IPS-15b (cell line): ENCODE data around the gene DGCR8.
"Not testable (repeated sequence)": the region's sequence is repeated elsewhere in the genome, so short reads cannot be mapped to it uniquely, and the experiment has no call there.

ENCODE experiments used
- H3K27me3 ChIP-seq: one replicate; pipeline ENCODE4 v1.6.1; 2013; ENCODE audit warnings: low read length; ENCODE audit not compliant: control insufficient read depth, insufficient read depth
- H3K36me3 ChIP-seq: one replicate; pipeline ENCODE4 v1.6.1; 2013; ENCODE audit warnings: low read length; ENCODE audit not compliant: control insufficient read depth, insufficient read depth
- H3K4me1 ChIP-seq: one replicate; pipeline ENCODE4 v1.6.1; 2013; ENCODE audit warnings: mild to moderate bottlenecking, low read length; ENCODE audit not compliant: control insufficient read depth, insufficient read depth
- H3K4me3 ChIP-seq: one replicate; pipeline ENCODE4 v1.5.1; 2013; ENCODE audit warnings: low read depth, low read length
- H3K9ac ChIP-seq: one replicate; pipeline ENCODE4 v1.6.1; 2013; ENCODE audit warnings: low read depth, mild to moderate bottlenecking, low read length
- H3K9me3 ChIP-seq: one replicate; pipeline ENCODE4 v1.6.1; 2013; ENCODE audit warnings: mild to moderate bottlenecking, low read length; ENCODE audit not compliant: control insufficient read depth, insufficient read depth

DGCR8 gene

GRCh38 chr22:20155330-20156041, 75.4 kb downstream of the DGCR8 start:
- Histone ChIP-seq H3K27me3 (no peaks in the 10 kb centered on the region), H3K4me1 (no peaks in the 10 kb centered on the region), H3K36me3 (no peaks in the 10 kb centered on the region), H3K4me3 (no peak overlapping the region), H3K9me3 (no peaks in the 10 kb centered on the region), H3K9ac (no peak overlapping the region)

- Histone ChIP-seq H3K36me3 (no peaks in the 10 kb centered on the region), H3K4me3 (no peak overlapping the region), H3K27me3 (no peaks in the 10 kb centered on the region), H3K9me3 (no peaks in the 10 kb centered on the region), H3K9ac (no peak overlapping the region), H3K4me1 (no peaks in the 10 kb centered on the region)
Measured at GRCh38 chr22:20156042-20156389, 76.0 kb downstream of the DGCR8 start.

GRCh38 chr22:20156611-20157429, 76.8 kb downstream of the DGCR8 start:
- no peaks in the 10 kb centered on the region for H3K36me3 ChIP-seq

GRCh38 chr22:20157430-20158183, 77.6 kb downstream of the DGCR8 start:
- no peak overlapping the region for H3K4me3 ChIP-seq
- H3K27me3 ChIP-seq, result no peaks in the 10 kb centered on the region
- H3K4me1 ChIP-seq, result no peaks in the 10 kb centered on the region
- H3K9ac ChIP-seq, result no peak overlapping the region
- no peaks in the 10 kb centered on the region for H3K9me3 ChIP-seq
- no peaks in the 10 kb centered on the region for H3K36me3 ChIP-seq

More at GRCh38 chr22:20156611-20157429, 76.8 kb downstream of the DGCR8 start:
- no peaks in the 10 kb centered on the region for H3K9me3 ChIP-seq
- no peak overlapping the region for H3K4me3 ChIP-seq
- no peak overlapping the region for H3K9ac ChIP-seq
- no peaks in the 10 kb centered on the region for H3K27me3 ChIP-seq
- H3K4me1 ChIP-seq, result no peaks in the 10 kb centered on the region

GRCh38 chr22:20158391-20159036, 78.5 kb downstream of the DGCR8 start:
- no peaks in the 10 kb centered on the region for H3K36me3 ChIP-seq
- H3K9me3 ChIP-seq, result no peaks in the 10 kb centered on the region
- no peaks in the 10 kb centered on the region for H3K4me1 ChIP-seq
- H3K27me3 ChIP-seq, result no peaks in the 10 kb centered on the region
- H3K9ac ChIP-seq, result no peak overlapping the region
- no peak overlapping the region for H3K4me3 ChIP-seq

- Histone ChIP-seq H3K4me3 (no peak overlapping the region), H3K36me3 (no peaks in the 10 kb centered on the region), H3K27me3 (no peaks in the 10 kb centered on the region), H3K9ac (no peak overlapping the region), H3K9me3 (no peaks in the 10 kb centered on the region), H3K4me1 (no peaks in the 10 kb centered on the region)
Measured at GRCh38 chr22:20159076-20159475, 79.0 kb downstream of the DGCR8 start.

GRCh38 chr22:20159531-20159930, 79.5 kb downstream of the DGCR8 start:
- not testable (repeated sequence) for H3K36me3 ChIP-seq, H3K9me3 ChIP-seq, H3K9ac ChIP-seq, H3K4me3 ChIP-seq, H3K4me1 ChIP-seq, H3K27me3 ChIP-seq

- no peak overlapping the region for H3K9ac ChIP-seq
- H3K4me3 ChIP-seq, result no peak overlapping the region
- H3K27me3 ChIP-seq, result no peaks in the 10 kb centered on the region
- H3K36me3 ChIP-seq, result no peaks in the 10 kb centered on the region
- no peaks in the 10 kb centered on the region for H3K9me3 ChIP-seq
- H3K4me1 ChIP-seq, result no peaks in the 10 kb centered on the region
Measured at GRCh38 chr22:20160041-20160440, 80.0 kb downstream of the DGCR8 start.
